HG02642 (cell line): ENCODE data around the gene HYAL1.
A peak's percentile ranks its signal among the peaks of the same experiment; 100 is the strongest.
"Not testable (repeated sequence)": the region's sequence is repeated elsewhere in the genome, so short reads cannot be mapped to it uniquely, and the experiment has no call there.

ENCODE experiments used
- ATAC-seq: cut with Tn5 transposase; IDR thresholded peaks from one replicate; pipeline ENCODE4 v1.9.1; 2021; ENCODE audit warnings: mild to moderate bottlenecking; ENCODE audit not compliant: unreplicated experiment, poor library complexity

The HYAL1 gene

GRCh38 chr3:50319894-50320625 is 16.7 kb upstream of the HYAL1 start:
- no peak for ATAC-seq

DNA sequence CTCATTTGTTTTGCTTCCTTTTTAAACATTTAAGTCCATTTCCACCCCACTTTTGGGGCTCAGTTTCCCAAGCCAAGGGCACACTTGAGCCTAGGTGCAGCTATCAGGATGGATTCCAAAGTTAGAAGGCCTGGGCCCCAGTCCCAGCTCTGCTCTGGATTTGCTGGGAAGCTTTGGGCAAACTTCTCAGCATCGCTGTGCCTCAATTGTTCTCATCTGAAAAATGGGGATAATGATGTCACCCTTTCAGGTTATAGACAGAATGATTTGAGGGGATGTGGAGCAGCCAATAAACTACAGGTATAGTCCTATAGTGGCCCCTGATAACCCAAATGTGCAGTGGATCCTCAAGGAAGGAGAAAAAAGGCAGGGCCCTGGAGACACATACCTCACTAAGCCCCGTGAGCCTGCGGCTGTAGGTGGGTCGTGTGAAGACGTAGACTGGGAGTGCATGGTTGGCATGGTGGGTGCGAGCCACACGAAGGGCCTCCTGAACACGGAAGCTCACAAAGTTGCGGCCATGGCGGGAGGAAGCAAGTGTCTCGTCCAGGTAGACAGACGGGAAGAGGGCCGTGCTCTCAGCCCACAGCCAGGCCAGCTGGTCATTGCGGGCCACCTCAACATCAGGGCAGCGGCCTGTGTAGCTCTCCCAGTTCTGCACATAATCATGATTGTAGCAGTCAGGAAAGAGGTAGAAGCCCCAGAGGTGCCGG is 16.0 kb upstream of the HYAL1 start:
- ATAC-seq, result no peak

DNA sequence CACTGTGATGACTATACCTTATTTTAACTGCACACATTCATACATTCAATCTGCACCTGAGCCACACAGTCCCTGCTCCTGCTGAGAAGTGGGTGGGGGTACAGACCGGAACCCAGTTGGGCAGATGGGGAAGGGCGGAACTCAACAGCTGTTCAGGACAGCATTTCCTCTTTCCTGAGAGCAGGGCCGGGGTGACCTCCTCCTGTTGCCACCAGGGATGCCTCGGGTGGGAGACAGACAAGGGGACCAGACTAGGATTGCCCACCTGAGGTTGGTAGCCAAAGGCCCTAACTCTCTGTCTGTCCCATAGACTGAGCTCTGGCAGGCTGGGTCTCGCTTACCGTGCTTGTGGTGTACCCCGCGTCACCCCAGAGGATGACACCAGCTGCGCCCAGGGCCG is 15.2 kb upstream of the HYAL1 start:
- ATAC-seq, result no peak

DNA sequence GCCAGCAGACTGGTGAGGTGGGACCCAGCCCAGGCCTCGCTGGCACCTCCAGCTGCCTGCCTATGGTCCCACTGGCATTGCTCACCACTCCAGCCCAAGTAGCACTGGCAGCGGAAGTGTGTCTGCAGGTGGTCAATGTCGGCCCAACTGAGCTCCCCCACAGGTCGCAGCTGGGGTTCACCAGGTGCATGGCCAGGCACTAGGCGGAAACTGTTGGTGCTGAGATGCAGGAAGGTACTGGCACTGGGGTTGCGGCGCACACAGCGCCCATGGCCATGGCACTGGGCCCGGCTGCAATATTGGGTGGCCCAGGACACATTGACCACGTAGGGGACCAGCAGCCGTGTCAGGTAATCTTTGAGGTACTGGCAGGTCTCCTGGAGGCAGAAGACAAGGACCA is 14.8 kb upstream of the HYAL1 start:
- ATAC-seq, result no peak

- no peak for ATAC-seq
Observed at GRCh38 chr3:50317300-50317699, 13.9 kb upstream of the HYAL1 start.

DNA sequence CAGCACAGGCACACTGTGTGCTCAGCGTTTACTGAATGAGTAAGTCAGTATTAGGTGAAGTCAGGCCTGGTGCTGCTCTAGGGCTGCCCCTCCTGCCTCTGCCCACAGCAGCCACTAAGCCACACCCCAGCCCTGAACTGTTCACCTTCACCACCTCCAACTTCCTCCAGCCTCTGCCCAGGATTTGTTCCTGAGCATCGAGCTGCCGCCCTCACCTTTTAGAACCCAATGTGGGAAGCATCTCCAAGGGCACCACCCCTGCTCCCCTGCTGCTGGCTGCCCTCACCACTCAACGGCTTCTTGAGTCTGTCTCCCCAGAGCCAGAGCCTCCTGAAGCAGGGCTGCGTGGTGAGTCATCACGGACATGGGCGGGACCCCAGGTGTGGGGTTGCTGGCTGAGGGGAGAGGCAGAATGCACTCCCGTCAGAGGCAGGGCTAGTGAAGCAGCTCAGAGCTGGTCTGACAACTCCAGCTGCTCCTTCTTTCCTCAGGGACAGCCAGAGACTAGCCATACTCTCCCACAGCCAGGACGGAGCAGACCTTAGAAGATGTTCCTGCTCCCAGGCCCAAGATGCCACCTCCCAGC is 13.4 kb upstream of the HYAL1 start:
- no peak for ATAC-seq

- ATAC-seq, result no peak
Observed at GRCh38 chr3:50314816-50315215, 11.4 kb upstream of the HYAL1 start.

- no peak for ATAC-seq
Observed at GRCh38 chr3:50314342-50314741, 11.0 kb upstream of the HYAL1 start.

GRCh38 chr3:50312041-50312440 is 8.7 kb upstream of the HYAL1 start:
- ATAC-seq, result not testable (repeated sequence)

DNA sequence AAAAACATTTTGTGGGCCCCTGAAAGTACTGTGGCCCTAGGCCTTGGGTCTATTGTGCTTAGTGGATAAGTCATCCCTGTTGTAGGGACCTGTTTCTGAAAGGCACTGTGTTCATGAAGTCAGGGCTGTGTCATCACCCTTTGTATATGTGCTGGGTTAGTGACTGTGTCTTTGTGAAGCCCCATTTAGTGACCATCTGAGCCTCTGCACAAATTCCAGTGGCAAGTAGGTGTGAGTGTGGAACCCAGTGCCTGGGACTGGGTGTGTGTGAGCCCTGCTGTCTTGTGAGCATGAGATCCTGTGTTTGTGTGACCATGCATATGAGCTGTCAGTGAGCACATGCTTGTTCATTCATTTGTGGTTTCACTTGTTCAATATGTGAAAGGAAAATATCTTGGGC is 1.2 kb upstream of the HYAL1 start:
- ATAC-seq, result no peak

DNA sequence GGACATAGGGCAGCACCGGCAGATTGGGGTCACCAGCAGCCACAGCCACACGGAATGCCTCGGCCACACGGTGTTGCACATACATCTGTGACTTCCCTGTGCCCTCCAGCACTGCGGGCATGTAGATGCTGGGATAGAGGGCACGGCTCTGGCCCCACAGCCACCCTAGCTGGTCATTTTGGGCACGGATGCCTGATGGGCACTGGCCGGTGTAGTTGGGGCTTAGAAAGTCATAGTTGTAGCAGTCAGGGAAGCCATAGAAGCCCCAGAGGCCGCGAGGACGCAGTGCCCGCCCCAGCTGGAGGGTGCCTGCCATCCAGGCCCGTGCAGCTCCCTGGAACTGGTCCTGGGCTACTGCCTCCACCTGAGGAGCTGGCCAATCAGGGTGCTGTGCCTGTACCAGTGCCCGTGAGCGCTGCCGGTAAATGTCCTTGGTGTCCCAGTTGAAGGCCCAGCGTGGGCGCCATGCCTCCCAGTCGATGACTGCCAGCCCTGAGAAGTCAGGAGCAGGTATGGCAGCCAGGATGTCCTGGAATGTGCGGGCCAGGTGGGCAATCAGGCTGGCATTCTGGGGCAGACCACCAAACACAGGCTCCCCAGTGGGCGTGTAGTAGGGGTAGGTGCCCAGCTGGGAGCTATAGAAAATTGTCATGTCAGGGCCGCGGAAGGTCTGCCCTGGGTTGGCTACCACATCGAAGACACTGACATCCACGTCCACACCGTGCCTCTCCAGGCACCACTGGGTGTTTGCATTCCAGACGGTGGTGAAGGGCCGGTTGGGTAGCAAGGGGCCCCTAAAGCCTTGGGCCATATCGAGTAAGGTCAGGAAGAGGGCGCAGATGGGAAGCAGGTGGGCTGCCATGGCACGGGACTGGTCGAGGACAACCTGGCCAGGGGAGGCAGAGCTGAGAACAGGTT is 1.0 kb downstream of the HYAL1 start:
- no peak for ATAC-seq

DNA sequence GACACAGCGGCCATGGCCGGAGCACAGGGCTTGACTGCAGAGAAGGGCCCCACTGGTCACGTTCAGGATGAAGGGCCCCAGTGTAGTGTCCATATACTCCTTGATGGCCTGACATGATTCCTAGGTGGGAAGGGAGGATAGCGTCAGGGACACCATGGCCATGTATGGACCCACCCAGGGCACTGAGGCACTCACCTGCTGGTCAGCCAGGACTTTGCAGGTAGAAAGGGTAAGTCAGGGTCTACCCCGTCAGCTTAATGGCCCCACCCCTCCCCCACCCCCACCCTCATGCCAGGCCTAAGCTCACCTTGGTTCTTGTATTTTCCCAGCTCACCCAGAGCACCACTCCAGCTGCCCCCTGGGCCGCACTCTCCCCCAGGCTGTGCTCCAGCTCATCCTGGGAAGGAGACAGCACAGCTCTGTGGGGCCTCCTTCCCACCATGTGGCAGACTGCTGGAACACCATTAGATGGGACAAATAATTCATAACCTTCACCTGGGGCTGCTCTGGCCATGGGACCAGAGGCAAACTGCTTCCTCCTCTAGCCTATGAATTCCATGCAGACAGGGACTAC is 2.6 kb downstream of the HYAL1 start:
- no peak for ATAC-seq

- no peak for ATAC-seq
Observed at GRCh38 chr3:50299929-50300680, 3.3 kb downstream of the HYAL1 start.

DNA sequence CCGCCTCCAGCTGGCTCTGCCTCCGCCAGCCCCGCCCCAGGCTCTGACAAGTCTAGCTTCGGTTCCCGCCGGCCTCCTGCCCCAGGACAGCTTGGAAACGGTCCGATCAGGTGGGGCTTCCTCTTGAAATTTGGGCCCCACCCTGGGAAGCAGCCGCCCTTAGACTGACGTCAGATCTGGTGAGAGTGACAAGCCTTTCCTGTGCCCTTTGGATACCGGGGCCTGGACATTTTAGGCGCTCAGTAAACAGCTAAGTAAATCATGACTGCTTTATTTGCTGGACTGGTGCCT is 3.8 kb downstream of the HYAL1 start:
- no peak for ATAC-seq

DNA sequence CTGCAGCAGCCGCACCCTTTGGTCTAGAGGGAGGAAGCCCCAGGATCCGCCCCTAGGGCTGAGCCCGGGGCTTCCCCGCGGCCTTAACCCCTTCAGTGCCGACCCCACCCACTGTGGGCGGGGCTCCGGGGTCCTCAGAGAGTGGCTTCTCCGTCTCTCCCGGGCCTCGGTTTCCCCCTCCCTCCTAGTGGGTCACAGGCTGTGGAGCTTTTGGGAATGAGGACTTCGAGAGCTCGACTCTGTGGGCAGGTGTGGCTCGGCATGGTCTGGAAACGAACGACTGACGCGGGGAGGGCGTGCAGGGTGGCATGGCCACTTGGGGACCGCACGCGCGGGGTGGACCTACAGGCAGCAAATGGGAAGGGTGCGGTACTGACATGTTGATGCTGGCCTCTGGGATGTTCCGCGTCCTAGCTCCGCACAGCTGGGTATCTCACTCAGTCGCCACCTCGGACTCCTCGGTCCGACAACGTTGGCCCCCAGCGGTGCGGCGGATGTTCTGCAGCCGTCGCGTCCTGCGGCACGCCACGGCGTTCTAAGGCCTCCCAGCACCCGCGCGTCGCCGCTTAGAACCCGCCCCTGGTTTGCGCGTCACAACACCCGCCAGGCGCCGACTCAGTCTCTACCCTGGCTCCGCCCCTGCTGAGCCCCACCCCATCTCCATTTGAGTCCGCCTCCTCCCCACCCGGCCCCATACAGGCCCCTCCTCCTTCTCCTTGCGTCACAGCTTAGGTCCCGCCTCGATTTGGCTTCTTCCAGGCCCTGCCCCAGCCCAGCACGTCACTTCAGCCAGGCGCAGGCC is 4.3 kb downstream of the HYAL1 start, which contains the start of the genes HYAL3 and NAA80:
Gene HYAL3, minus strand, starts transcription at position 570 of the 802 bp plus-strand sequence. CDS start 3,803 bp downstream, outside the sequence.
Gene NAA80, minus strand, starts transcription at position 570 of the 802 bp plus-strand sequence. CDS start 1,942 bp downstream, outside the sequence.
- peak; percentile 80 for ATAC-seq

- ATAC-seq, result no peak
Observed at GRCh38 chr3:50297896-50298725, 5.3 kb downstream of the HYAL1 start.

DNA sequence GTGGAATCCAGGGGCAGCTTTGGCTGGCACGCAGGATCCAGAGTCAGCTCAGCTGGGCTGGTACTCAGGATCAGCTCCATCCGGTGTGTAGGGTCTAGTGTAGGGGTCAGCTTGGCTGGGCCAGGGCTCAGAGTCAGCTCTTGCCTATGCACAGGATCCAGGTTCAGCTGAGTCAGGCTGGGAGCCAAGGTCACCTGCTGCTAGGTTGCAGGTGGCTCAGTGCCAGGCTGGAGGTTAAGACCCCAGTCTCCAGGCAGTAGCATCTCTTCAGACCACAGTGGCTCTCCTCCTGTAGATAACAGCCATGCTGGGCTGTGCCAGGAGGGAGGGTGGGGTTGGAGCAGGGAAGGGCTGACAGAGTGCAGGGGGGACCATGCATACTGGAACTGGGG is 6.0 kb downstream of the HYAL1 start:
- ATAC-seq, result no peak
